NCI-H748 treated with DMSO at 0.1 percent for 48 hours (cell line): Measurements from ENCODE around the gene PCDH18.
"Not testable (repeated sequence)": the region's sequence is repeated elsewhere in the genome, so short reads cannot be mapped to it uniquely, and the experiment has no call there.

Experiments used
- DNase-seq: peaks from one replicate; lab custom pipeline; 2025; lab: John Stamatoyannopoulos, UW

The PCDH18 gene

DNA sequence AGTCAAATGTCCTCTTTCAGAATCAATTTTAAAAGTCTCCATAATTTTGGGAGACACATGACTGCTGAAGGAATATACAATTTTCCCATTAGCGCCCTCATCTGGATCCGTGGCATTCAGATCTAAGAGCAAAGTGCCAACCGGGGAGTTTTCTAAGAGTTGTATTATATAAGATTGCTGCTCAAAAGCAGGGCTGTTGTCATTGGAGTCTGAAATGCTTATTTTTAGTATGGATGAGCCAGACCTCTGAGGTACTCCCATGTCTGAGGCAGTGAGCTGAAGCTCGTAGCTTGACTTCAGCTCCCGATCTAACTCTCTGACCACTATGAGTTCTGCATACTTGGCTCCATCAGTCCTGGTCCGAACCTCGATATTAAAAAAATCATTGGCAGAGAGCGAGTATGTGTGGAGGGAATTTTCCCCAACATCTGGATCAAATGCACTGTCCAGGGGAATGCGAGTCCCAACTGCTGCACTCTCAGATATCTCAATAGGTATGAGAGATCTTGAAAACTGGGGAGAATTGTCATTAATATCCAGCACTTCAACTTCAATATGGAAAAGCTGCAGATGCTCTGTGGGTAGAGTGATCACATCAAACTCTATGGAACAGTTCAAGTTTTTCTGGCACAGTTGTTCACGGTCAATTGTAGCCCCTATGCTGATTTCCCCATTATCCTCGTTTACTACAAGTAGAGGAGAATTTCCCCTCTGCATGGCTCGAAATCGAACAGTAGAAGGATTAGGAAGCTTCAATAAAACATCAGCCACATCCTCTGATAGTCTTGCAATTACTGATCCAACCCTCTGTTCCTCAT lies 917 bp downstream of the PCDH18 start:
- DNase-seq, result no peak

DNA sequence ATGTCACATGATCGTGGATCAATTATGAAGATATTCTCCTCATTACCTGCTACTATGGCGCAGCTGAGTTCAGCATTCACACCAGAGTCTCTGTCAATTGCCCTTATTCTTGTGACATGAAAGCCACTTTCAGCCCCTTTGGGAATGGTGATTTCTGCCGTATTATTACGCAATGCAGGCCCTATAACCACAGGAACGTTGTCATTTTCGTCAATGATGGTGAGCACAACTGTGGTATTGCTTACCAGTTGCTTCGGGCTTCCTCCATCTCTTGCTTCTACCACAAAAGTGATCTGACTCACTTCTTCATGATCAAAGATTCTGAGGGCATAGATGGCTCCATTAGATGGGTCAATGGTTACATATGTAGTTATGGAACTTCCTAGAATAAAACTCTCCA lies 2.1 kb downstream of the PCDH18 start:
- DNase-seq, result no peak

DNA sequence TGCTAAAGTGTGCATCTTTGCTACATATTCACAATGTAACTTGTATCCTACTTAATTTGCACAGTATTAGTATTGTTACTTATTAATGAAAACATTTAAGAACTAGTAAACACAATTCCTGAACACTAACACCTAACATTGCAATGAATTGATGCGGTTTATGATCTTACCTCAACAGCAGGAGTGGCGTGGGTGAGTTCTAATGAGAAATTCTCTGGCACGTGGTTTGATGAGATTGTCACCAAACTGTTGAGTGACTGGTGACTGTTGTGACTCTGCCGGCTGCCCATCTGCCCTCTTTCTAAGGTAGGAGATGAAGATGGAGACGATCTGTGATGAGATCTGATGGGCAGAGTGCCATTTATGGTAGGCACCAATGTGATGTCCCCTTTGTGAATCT lies 2.9 kb downstream of the PCDH18 start:
- DNase-seq, result no peak

GRCh38 chr4:137528673-137529072 lies 3.6 kb downstream of the PCDH18 start:
- DNase-seq, result no peak

- no peak for DNase-seq
These were observed 5.6 kb downstream of the PCDH18 start for GRCh38 chr4:137526681-137527080.

GRCh38 chr4:137524725-137525369 lies 7.4 kb downstream of the PCDH18 start:
- DNase-seq, result no peak

DNA sequence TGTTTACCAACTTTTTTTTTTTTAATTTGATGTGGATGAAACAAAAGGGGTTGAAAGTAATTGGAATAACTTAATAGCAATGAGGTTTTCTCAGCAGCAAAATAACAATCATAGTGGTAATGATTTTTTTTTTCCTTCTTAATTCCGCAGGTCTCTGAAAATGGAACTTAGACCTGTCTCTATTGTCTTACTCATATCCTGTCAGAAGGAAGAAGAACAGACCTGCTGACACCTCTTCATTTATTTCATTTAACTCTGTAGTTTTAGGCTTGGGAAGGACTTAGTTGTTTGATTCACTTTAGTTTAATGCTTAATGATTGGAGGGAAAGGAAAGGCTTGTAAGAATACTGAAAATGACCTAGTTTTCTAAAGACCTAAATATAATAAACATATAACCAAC lies 9.0 kb downstream of the PCDH18 start:
- DNase-seq, result no peak

GRCh38 chr4:137521053-137521452 lies 11.2 kb downstream of the PCDH18 start:
- no peak for DNase-seq

DNA sequence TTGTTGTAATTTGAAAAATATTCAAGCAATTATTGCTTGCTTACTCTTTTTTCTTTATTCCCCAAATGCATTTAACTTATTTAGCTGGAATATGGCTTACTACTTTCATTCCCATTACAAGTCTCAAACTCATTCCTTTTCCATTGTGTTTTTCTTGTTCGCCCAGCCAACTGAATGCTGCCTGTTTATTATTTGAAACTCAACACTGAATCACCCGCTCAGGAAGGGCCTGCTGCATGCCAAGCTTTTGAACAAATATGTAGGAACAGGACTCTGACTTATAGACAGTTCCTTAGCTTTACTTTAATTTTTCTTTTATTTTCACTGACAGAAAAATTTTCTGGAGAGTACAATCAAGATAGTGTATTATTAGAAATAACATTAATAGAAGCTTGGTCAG lies 12.9 kb downstream of the PCDH18 start:
- DNase-seq, result no peak

DNA sequence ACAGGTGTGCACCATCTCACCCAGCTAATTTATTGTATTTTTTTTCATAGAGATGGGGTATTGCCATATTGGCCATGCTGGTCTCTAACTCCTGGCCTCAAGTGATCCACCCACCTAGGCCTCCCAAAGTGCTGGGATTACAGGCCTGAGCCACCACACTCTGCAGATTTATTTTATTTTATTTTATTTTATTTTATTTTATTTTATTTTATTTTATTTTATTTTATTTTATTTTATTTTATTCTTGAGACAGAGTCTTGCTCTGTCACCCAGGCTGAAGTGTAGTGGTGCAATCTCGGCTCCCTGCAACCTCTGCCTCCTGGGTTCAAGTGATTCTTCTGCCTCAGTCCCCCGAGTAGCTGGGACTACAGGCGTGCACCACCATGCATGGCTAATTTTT lies 15.0 kb downstream of the PCDH18 start:
- not testable (repeated sequence) for DNase-seq

DNA sequence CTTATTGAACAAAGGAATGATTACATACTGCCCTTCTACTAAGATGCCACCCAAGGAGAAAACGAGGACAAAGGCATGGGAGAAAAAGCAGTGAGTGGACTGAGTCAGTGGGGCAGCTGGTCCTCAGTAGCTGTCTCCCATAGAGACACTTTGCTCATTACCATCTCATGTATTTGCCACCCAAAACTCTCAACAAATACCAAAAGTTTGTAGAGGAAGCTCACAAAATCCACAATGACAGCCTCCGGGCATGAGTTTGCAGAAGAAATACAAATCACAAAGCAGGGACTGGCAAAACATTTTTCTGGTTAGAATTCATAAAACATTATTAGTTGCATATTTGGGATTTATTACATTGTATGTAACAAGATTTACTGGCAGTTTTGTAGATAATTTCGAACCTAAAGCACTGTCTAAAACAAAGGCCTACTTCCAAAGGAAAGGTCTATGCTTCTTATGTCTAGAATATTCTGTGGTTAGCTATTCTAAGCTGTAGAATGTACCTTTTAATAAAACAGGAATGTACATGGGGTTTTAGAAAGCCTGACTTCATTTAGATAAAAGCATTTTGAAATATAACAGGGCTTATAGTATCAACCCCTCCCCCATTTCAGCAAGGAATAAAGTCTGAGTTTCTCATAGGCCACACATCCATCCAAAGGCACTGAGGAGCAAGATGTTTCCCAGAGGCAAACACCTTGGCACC lies 17.7 kb downstream of the PCDH18 start:
- no peak for DNase-seq

DNA sequence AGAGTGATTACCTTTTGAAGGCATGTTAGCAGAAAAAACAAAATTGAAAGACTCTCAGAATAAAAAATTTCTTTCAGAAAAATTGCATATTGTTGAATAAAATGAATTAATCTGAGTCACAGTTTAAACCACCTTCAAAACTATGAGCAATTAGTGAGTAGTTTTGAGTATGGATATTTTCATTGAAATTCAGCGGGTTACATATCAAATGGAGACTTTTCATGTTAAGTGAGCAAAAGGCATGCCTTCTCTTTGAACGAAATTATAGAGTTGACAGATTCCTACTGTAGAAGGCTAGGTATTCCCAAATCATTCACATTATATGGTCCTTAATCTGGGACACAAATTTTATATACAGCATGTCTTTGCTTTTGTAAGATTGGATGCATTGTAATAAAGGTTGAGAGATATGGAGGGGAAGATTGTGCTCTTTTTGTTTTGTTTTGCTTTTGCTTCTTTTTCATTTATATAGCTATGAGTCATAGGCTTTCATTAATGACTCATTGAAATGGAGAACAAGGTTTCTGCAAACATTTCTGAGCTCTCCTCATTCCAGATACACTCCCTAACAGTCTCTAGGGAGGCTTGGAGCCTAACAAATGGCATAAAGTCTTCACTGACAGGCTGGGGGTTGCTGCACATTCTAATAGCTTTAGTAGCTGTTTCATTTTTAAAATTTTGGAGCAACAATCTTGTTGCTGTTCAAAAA lies 21.6 kb downstream of the PCDH18 start:
- peak; percentile 6 for DNase-seq

DNA sequence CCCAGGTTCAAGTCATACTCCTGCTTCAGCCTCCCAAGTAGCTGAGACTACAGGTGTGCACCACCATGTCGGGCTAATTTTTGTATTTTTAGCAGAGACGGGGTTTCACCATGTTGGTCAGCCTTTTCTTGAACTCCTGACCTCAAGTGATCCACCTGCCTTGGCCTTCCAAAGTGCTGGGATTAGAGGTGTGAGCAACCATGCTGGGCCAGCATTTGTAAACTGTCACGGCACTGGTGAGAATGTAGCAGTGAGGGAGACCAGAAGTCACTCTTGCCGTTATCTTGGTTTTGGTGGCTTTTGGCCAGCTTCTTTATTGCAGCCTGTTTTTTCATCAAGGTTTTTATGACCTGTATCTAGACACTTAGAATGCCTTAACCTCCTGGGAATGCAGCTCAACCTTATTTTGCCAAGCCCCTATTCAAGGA lies 22.4 kb downstream of the PCDH18 start:
- DNase-seq, result no peak

DNA sequence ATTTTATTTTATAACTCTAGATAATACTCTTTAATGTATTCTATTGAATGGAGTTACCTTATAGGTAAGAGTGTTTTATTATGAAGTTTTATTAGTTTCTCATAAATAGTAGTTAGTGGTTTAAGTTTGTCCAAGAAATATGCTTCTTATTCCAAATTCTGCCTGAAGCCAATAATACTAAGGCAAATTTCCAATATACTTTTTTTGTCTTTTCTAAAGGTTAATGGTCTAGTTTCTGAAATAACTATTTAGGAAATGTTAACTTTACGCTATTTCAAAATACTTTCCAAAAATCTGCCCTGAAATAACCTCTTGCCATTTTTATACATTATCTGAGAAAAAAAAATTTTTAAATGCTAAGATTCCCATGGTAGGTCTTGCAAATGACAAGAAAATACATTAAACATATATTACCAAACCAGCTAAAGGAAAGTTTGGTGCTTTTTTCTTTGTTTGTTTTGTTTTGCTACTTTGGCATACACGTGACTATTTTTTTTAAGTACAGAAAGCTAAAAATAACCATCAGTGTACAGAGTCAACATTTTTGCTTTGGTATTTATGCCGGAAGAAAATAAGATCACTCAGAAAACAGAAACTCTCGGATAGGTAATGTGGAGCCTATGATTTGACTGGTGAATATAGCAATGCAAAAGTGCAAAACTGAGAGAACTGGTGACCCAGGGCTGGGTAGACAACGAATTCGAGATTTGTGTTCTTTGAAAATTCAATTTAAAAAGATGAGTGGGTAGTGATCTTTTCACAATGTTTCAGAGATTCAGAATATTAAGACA lies 29.8 kb downstream of the PCDH18 start:
- no peak for DNase-seq

- DNase-seq, result not testable (repeated sequence)
These were observed 36.0 kb downstream of the PCDH18 start for GRCh38 chr4:137496267-137496666.

- DNase-seq, result no peak
These were observed 36.7 kb downstream of the PCDH18 start for GRCh38 chr4:137495578-137495977.

DNA sequence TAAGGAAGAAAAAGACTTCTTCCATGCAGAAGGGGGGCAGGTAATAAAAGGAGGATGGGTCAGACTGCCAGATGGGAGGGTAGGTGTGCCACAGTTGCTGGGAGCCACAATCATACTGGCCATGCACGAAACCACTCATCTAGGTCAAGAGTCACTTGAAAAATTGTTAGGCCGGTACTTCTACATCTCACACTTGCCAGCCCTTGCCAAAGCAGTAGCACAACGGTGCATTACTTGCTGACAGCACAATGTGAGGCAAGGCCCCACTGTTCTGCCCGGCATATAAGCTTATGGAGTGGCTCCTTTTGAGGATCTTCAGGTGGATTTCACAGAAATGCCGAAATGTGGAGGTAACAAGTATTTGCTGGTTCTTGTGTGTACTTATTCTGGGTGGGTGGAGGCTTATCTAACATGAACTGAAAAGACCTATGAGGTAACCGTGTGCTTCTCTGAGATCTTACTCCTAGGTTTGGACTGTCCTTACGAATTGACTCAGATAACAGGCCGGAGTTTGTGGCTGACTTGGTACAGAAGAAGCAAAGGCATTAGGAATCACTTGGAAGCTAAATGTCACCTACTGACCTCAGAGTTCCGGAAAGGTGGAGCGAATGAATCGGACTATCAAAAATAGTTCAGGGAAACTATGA lies 48.9 kb downstream of the PCDH18 start:
- not testable (repeated sequence) for DNase-seq

DNA sequence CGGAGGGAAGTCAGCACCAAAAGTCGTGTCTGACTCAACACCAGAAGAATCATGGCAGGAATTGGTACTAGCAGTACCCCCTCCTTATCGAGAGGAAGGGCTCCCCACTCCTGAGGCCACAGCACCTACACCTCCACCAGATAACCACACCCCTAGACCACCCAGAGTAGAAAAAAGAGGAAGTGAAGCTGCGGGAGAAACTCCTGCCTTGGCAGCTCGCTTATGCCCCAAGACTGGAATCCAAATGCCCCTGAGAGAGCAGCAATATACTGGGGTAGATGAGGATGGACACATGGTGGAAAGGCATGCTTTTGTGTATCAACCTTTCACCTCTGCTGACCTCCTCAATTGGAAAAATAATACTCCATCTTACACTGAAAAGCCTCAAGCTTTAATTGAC lies 52.6 kb downstream of the PCDH18 start:
- not testable (repeated sequence) for DNase-seq

DNA sequence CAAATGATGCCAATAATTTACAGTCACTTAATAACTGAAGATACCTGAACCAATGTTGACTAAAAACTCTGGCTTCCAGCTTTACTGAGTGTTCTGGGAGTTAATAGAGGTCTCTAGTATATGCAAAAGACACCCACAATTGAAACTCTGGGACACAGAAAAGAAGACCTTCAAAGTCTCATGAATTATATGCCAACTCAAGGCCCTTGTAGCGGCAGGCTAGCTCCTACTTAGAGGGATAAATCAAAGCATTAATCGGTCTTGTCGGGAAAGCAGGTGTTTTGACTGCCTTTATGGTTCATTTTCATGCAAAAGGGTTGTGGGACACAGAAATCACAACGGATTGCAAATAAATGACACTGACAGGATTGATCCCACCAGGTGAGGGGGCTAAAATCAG lies 55.9 kb downstream of the PCDH18 start:
- DNase-seq, result no peak

DNA sequence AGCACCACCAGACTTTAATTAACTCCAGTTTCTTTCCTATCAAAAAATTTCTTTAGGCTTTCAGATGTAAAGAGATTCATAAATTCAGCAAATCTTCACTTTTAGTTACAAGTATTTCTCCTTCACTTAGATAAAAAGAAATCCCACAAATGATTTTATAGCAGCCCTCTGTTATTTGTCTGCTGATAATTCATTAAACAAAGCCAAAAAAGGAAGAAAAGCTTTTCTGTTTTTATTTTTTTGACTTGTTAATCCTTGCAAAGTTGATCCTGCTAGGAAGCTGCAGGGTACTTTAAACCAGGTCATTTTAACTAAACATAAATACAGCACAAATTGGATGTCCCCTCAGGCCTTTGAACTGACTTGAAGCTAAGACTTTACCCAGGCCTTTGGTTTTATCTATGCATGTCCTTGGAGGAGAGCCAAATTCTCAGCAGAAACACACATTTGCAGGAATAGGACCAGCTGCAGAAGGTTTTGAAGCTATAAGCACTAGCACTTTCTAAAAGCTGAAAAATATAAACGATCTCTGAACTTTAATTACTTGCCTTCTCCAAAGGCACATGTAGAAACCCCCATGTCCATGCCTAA lies 57.5 kb downstream of the PCDH18 start:
- DNase-seq, result peak; percentile 16

- peak; percentile 78 for DNase-seq
These were observed 60.4 kb downstream of the PCDH18 start for GRCh38 chr4:137471895-137472294.
